Measurements from ENCODE around the gene EFNA1. TPM values are rescaled to one million over a fixed set of nuclear protein-coding genes. Genes with fewer than 3 reads are reported as not detected.

EFNA1 gene
- total RNA-seq = 21.3 TPM

GRCh38 chr1:155127105-155127966, at the start of gene EFNA1:
Gene EFNA1 (plus strand): TSS chr1:155127876. CDS start chr1:155127978, 102 bp downstream.
- DNase-seq (ENCODE audit: low read depth in 2 of 3, low spot score in 2 of 3) = peak in 1 of 3 donors; percentile 48

- DNase-seq (ENCODE audit: low read depth in 2 of 3, low spot score in 2 of 3) = peak in 1 of 3 donors; percentile 46
These were observed 49.0 kb upstream of the EFNA1 start, which contains the start of gene EFNA3 for GRCh38 chr1:155078469-155079209. Gene EFNA3 (plus strand): TSS chr1:155078837. CDS start chr1:155078942, 105 bp downstream.

- no peak for DNase-seq (ENCODE audit: low read depth in 2 of 3, low spot score in 2 of 3)
These were observed 48.5 kb upstream of the EFNA1 start for GRCh38 chr1:155079210-155079486.

- no peak for DNase-seq (ENCODE audit: low read depth in 2 of 3, low spot score in 2 of 3)
These were observed 48.0 kb upstream of the EFNA1 start for GRCh38 chr1:155079487-155080311.

DNA sequence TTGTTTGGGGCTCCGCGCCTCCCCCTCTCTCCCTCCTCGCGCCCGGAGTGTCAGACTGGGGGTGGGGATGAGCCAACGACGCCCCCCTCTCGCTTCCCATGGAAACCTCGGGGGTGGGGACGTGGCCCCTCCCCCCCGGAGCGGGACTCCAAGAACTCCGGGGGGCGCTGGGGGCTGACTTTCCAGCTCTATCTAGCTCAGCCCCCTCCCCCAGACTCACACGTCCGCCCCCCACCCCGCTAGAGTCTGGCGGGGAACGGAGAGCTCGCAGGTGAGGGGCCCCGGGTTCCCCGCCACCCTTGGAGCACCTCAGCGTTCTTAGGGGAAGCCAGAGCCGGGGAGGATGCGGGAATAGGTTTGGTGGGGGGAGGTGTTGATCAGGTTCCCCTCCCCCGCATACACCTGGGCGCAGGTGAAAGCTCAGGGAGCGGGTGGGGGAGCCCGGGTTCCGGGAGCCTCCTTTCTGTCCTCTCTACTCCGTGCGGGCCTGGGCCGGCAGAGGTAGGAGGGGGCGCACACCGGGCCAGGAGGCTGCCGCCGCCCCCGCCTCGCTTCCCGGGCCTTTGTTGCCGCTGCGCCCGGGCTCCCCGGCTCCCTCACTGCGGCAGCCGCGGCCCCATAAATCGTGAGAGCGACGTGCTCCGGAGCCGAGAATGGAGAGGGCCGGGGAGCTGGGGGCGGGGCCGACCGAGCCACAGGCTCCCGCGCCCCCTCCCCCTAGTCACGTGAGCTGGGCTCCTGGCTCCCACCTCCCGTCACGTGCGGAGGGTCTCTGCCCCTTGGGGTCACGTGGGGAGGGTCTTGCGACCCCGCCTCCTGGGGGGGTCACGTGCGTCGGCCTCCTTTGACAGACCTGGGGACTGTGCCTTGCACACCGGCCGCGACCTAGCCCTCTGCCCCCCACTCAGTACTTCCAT, 47.1 kb upstream of the EFNA1 start:
- DNase-seq (ENCODE audit: low read depth in 2 of 3, low spot score in 2 of 3) = peak in 2 of 3 donors; percentile 58 to 70

GRCh38 chr1:155081472-155082300, 46.0 kb upstream of the EFNA1 start:
- no peak for DNase-seq (ENCODE audit: low read depth in 2 of 3, low spot score in 2 of 3)

DNA sequence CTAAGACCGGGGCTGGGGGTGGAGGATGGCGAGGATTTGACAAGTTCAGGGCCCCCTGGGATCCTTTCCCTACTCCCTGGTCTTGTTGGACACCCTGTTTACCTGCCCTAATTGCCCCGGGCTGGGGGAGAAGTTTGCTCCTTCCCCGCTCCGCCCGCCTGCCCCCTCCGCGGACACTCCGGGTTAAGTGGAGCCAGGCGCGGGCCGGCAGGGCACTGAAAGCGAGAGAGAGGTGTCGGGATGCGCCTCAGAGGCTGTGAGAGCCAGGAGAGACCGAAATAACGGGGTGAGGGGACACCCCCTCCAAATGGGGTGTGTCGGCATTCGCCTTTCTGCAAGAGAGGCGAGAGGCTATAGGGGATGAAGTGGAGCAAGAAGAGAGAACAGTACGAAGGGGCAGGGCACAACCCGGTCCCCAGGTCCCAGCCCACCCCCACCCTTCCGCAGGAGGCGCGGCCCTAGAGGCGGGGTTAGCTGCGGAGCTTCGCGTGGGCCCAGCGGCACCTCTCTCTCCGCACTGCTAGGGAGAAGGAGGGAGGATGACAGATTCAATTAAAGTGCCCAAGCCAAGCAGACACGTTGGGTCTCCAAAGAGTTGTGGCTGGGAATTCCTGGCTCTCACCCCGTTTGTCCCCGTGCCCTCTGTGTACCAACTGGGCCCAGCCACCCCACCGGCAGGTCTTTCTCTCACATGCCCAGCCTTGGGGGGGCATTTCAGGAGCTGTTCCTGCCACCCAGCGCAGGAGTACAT, 45.2 kb upstream of the EFNA1 start:
- no peak for DNase-seq (ENCODE audit: low read depth in 2 of 3, low spot score in 2 of 3)

- DNase-seq (ENCODE audit: low read depth in 2 of 3, low spot score in 2 of 3) = no peak
These were observed 44.6 kb upstream of the EFNA1 start for GRCh38 chr1:155083052-155083541.

DNA sequence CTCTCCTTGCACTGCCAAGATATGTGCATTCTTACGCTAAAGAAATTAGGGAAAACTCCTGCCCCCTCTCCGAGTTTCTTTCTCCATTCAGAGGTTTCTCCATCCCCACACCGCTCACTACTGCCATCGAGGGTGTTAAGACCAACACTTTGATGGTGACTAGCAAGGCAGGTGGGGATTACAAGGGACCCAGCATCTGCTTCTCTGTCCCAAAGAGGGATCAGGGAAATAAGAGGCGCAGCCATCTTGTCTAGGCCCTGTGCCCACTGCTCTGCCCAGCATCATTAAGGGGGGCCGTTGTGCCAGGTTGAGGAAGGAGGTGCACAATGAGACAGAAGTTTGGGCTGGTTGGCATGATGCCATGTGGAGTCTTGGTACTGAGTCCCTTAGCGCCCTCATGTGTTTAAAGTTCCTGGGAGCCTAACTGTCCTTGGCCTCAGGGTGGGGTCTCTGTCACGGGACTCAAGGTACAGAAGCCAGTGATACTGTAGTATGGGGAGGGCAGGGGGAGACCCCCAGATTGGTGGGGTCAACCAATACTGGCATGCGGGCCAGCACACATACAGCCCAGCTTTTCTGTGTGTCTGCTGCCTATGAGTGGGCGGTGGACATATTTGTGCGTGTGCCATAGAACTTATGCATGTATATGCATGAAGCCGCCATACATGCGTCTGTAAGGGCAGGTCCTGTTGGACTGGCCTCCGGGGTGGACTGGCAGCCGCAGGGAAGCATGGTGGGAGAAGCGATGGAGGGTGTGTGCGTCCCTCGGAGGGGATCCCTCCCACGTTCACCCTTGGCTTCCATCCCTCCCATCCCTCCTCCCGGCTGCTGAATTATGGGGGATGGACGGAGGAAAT, 43.6 kb upstream of the EFNA1 start:
- DNase-seq (ENCODE audit: low read depth in 2 of 3, low spot score in 2 of 3) = peak in 2 of 3 donors; percentile 66 to 72

GRCh38 chr1:155084722-155085503, 42.8 kb upstream of the EFNA1 start:
- peak; percentile 82 to 96 (median 92) for DNase-seq (ENCODE audit: low read depth in 2 of 3, low spot score in 2 of 3)

GRCh38 chr1:155085504-155086127, 42.1 kb upstream of the EFNA1 start:
- DNase-seq (ENCODE audit: low read depth in 2 of 3, low spot score in 2 of 3) = peak in 2 of 3 donors; percentile 63 to 72

DNA sequence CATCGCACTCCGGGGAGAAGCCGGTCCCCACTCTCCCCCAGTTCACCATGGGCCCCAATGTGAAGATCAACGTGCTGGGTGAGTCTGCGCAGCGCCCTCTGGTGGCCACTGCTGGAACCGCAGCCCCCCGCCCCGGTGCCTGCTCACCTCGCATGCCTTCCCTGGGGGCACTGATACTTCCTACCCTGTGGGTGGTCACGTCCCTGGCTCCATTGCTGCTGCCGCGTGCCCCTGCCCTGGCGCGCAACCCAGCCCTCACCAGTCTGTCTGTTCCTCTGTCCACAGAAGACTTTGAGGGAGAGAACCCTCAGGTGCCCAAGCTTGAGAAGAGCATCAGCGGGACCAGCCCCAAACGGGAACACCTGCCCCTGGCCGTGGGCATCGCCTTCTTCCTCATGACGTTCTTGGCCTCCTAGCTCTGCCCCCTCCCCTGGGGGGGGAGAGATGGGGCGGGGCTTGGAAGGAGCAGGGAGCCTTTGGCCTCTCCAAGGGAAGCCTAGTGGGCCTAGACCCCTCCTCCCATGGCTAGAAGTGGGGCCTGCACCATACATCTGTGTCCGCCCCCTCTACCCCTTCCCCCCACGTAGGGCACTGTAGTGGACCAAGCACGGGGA, 41.4 kb upstream of the EFNA1 start:
- DNase-seq (ENCODE audit: low read depth in 2 of 3, low spot score in 2 of 3) = peak in 2 of 3 donors; percentile 70 to 80

GRCh38 chr1:155086856-155087535, 40.7 kb upstream of the EFNA1 start:
- DNase-seq (ENCODE audit: low read depth in 2 of 3, low spot score in 2 of 3) = no peak

DNA sequence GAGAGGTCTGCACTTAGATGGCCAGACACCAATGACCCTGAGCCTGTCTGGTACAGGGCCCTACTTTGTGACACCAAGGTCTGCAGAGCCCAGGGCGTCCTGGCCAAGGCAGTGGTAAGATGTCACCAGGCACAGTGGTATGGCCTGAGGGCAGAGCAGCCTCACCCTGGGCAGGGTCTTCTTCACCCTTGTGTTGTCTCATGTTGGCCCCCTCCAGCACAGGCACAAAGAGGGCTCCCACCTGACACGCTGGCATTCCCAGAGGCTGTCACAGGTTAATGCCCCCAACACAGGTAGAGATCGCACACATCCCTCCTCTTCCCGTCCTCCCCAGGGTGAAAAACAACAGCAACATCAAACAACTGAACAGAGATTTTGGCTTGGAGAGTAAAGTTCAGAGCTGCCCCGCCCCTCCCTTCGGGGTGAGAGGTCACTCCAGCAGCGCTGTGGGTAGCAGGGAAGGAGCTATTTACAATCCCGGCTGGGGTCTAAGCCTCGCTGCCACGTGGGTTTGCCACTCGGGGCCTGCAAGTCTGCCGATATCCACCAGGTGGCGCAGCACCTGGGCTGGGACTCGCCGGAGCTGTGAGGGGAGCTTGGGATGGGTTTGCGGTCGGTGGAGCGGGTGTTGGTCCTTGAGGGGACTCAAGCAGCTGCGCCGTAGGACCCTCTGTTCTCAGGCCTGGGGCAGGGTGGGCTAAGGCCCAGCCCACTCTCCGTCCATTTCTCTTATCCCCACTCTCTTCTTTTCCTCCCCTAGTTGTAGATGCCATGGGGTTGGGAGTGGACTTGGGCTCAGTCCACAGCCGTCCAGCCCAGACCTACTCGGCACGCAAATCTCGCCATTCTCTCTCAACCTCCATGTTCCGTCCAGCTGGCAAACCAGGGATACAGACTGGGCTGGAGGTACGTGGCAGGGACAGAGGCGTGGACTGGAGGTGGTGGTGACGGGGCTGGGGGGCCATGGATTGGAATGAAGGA, 36.3 kb upstream of the EFNA1 start:
- peak; percentile 78 to 84 (median 80) for DNase-seq (ENCODE audit: low read depth in 2 of 3, low spot score in 2 of 3)

All from hematopoietic multipotent progenitor cell (in vitro differentiated cells).